ENCODE data around the gene FREM3. TPM values are rescaled to one million over a fixed set of nuclear protein-coding genes. Genes with fewer than 3 reads are reported as not detected.

Gene FREM3
- polyA plus RNA-seq, 1 experiment = not detected

DNA sequence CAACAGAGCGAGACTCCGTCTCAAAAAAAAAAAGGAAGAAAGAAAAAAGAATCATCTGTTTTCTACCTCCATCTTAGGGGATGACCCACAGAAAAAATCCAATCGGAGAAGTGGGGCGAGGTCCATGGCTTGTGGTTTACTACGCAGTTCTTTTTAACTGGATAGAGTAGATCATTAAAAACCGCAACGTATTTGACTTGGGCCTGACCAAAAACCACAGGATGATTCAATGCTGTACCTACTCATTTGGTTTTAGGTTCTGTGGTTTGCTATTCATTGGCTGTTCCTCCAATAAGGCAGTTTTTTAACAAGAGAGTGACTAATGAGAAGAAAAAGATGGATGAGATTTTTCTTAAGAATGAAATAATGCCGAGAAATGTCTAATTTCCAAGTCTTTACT is 83.7 kb downstream of the FREM3 start:
- H3K27me3 ChIP-seq (ENCODE audit: control insufficient read depth, insufficient read depth, low read length) = no peaks in the 10 kb centered on the region
- TF ChIP-seq, protein P1, sequence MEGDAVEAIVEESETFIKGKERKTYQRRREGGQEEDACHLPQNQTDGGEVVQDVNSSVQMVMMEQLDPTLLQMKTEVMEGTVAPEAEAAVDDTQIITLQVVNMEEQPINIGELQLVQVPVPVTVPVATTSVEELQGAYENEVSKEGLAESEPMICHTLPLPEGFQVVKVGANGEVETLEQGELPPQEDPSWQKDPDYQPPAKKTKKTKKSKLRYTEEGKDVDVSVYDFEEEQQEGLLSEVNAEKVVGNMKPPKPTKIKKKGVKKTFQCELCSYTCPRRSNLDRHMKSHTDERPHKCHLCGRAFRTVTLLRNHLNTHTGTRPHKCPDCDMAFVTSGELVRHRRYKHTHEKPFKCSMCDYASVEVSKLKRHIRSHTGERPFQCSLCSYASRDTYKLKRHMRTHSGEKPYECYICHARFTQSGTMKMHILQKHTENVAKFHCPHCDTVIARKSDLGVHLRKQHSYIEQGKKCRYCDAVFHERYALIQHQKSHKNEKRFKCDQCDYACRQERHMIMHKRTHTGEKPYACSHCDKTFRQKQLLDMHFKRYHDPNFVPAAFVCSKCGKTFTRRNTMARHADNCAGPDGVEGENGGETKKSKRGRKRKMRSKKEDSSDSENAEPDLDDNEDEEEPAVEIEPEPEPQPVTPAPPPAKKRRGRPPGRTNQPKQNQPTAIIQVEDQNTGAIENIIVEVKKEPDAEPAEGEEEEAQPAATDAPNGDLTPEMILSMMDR (IDR thresholded peaks at IDR 0.05; ENCODE audit: low read depth, low read length) = no peak
- H3K4me3 ChIP-seq (ENCODE audit: low read depth, low read length) = no peak overlapping the region
- ChIA-PET CTCF (no interaction called here), POLR2A (no interaction called here)
- H3K27ac ChIP-seq (ENCODE audit: low read depth, low read length) = no peak overlapping the region
- DNase-seq (ENCODE audit: low read depth, low spot score) = no peak
- H3K9me3 ChIP-seq (ENCODE audit: control insufficient read depth, insufficient read depth, low read length) = no peaks in the 10 kb centered on the region; the same call in 1 of the 2 replicates

DNA sequence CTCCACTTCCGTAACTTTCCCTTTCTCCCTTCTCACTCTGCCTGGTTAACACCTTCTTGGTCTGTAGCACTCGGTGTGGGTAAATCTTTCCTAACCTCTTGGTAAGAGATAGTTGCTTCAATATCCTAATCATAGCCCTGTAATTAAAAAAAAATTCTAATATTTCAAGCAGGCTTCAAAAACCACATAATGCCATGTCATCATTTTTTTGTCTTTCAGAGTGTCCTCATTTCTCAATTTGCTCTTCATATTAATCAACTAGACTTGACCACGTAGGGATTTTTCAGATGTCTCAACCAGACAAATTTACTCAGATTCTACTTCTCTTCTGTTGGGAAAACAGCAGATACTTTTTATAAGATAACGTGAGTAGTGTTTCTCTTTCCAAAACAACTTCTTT is 91.0 kb downstream of the FREM3 start:
- CTCF ChIA-PET = no interaction called here
- Histone ChIP-seq H3K27me3 (ENCODE audit: control insufficient read depth, insufficient read depth, low read length) (no peaks in the 10 kb centered on the region), H3K9me3 (ENCODE audit: control insufficient read depth, insufficient read depth, low read length) (no peaks in the 10 kb centered on the region), H3K27ac (ENCODE audit: low read depth, low read length) (no peak overlapping the region), H3K4me3 (ENCODE audit: low read depth, low read length) (no peak overlapping the region)
- no peak for DNase-seq (ENCODE audit: low read depth, low spot score)
- POLR2A ChIA-PET = no interaction called here
- TF ChIP-seq, protein P1 (IDR thresholded peaks at IDR 0.05; ENCODE audit: low read depth, low read length) = no peak

DNA sequence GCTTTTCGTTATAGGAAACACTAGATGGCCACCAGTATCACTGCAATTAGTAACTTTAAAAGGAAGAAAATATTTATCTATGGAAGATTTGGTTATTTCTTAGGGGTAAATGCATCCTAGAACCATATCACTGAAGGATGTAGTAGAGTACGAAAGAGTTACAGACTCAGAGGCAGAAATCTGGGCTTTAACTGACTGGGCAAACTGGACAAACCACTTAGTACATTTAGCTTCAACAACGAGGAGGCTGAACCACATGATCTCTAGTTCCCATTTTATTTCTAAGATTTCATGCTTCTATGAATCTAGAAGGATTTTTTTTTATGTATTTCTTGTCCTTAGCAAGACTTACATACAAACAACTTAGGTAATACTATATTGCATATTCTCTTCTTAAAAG is 94.0 kb downstream of the FREM3 start:
- TF ChIP-seq, protein P1 (IDR thresholded peaks at IDR 0.05; ENCODE audit: low read depth, low read length) = no peak
- H3K4me3 ChIP-seq (ENCODE audit: low read depth, low read length) = no peak overlapping the region
- H3K9me3 ChIP-seq (ENCODE audit: control insufficient read depth, insufficient read depth, low read length) = no peaks in the 10 kb centered on the region
- H3K27me3 ChIP-seq (ENCODE audit: control insufficient read depth, insufficient read depth, low read length) = no peaks in the 10 kb centered on the region
- no peak overlapping the region for H3K27ac ChIP-seq (ENCODE audit: low read depth, low read length)
- ChIA-PET CTCF (no interaction called here), POLR2A (no interaction called here)
- no peak for DNase-seq (ENCODE audit: low read depth, low spot score)

DNA sequence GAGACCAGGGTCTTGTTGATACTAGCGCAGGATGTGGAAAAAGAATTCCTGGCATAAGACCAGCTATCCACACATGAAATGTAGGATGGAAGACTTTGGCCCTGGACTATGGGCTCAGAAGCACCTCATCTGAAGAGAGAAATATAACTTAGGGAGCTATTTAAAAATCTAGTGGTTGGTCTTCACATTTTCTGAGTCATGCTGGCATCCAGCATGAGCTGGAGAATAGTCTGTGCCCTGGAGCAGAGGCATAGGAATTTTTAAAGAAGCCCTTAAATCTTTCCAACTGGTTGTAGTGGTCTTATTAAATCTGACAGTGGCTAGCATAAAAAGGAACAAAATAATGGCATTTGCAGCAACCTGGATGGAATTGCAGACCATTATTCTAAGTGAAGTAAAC is 100.6 kb downstream of the FREM3 start:
- H3K27me3 ChIP-seq (ENCODE audit: control insufficient read depth, insufficient read depth, low read length) = no peaks in the 10 kb centered on the region
- H3K4me3 ChIP-seq (ENCODE audit: low read depth, low read length) = no peak overlapping the region
- ChIA-PET CTCF (no interaction called here), POLR2A (no interaction called here)
- H3K9me3 ChIP-seq (ENCODE audit: control insufficient read depth, insufficient read depth, low read length) = no peaks in the 10 kb centered on the region
- no peak for DNase-seq (ENCODE audit: low read depth, low spot score)
- H3K27ac ChIP-seq (ENCODE audit: low read depth, low read length) = no peak overlapping the region
- TF ChIP-seq, protein P1 (IDR thresholded peaks at IDR 0.05; ENCODE audit: low read depth, low read length) = no peak

DNA sequence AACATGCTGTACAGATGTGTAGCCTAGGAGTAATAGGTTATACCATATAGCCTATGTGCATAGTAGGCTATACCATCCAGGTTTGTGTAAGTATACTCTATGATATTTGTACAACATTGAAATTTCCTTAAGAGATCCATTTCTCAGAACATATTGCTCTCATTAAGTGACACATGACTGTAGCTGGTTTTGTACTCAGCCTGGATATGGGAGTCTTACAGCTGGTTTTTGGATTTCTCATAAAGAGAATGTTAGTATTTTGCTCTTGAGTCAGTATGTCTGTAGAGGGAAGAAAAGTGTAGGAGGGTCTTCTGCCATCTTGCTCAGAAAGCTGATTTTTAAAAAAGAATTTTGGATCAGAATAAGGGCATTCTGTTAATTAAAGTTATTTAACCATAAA is 101.7 kb downstream of the FREM3 start:
- TF ChIP-seq, protein P1 (IDR thresholded peaks at IDR 0.05; ENCODE audit: low read depth, low read length) = no peak
- Histone ChIP-seq H3K27me3 (ENCODE audit: control insufficient read depth, insufficient read depth, low read length) (no peaks in the 10 kb centered on the region), H3K9me3 (ENCODE audit: control insufficient read depth, insufficient read depth, low read length) (no peaks in the 10 kb centered on the region; the same call in 1 of the 2 replicates), H3K4me3 (ENCODE audit: low read depth, low read length) (no peak overlapping the region), H3K27ac (ENCODE audit: low read depth, low read length) (no peak overlapping the region)
- ChIA-PET POLR2A (no interaction called here), CTCF (no interaction called here)
- no peak for DNase-seq (ENCODE audit: low read depth, low spot score)
